ENCODE measurements around the gene LRP8.

LRP8 gene

GRCh38 chr1:53321366-53321765 is 6.5 kb downstream of the LRP8 start:
- DNase-seq: no peak

DNA sequence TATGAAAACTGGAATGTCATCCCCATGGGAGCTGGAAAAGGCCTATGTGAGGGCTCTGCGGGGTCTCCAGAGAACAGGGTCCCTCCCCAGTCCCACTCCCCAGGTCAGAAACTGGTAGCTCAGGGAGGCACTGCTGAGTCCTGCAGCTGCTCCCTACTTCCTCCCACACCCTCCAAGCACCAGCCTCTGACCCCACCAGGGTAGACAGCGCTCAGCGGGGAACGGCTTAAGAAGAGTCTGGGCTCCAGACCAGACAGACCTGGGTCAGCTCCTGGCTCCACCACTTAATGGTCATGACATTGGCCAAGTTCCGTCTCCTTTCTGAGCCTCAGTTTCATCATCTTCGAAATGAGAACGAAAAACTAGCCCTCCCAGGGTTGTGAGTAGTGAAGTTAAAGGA is 7.2 kb downstream of the LRP8 start:
- no peak for DNase-seq

- DNase-seq: no peak
Observed at GRCh38 chr1:53319296-53320101, 8.4 kb downstream of the LRP8 start.

GRCh38 chr1:53317646-53318539 is 10.0 kb downstream of the LRP8 start:
- no peak for DNase-seq

DNA sequence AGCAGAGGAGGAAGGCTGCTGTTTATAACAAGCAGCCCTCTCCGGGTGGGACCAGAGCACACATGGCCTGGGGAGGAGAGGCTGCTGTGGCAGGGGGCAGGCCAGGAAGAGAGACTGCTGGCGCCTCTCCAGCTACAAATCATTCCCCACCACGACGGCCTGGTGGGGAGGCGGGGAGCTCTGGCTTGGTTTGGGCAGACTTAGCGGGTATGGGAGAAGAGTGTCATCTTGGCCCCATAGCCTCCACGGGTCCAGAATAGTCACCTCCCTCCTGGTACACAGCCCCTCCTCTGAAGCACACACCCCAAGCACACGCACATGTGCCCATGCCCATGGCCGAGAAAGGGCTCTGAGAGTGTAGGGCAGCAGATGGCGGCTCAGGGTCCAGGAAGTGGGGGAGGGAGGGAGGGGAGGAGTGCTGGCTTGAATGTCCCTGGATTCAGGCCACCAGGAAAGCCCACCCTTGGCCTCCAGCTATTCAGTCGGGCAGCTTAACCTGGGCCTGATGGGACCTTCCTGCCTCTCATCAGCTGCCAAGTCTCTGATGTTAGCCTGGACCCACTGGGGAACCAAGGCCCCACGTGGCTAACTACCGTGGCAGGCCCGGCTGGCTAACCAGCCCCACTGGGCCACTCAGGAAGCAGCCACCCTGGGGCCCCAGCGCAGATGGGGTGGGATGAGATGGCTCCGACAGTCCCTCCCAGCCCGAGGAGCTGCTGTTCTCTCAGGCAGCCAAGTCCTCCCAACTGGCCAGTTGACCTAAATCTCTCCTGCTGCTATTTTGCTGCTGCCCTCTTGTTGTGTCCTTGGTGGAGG is 10.9 kb downstream of the LRP8 start:
- DNase-seq: no peak

DNA sequence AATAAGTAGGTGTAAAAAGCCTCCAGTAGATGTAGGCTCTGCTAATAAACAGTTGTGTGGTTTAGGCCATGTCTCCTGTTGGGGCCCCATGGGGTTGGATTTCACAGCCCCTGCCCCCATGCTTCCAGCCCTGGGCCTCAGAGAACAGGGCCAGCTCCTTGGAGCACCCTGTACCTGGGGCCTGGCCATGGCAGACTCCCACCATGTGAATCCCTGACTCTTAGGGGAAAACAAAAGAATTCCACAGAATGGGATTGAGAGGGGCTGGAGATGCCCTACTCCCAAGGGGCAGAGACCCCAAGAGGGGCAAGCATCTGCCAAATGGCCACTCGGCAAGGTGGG is 11.5 kb downstream of the LRP8 start:
- no peak for DNase-seq

DNA sequence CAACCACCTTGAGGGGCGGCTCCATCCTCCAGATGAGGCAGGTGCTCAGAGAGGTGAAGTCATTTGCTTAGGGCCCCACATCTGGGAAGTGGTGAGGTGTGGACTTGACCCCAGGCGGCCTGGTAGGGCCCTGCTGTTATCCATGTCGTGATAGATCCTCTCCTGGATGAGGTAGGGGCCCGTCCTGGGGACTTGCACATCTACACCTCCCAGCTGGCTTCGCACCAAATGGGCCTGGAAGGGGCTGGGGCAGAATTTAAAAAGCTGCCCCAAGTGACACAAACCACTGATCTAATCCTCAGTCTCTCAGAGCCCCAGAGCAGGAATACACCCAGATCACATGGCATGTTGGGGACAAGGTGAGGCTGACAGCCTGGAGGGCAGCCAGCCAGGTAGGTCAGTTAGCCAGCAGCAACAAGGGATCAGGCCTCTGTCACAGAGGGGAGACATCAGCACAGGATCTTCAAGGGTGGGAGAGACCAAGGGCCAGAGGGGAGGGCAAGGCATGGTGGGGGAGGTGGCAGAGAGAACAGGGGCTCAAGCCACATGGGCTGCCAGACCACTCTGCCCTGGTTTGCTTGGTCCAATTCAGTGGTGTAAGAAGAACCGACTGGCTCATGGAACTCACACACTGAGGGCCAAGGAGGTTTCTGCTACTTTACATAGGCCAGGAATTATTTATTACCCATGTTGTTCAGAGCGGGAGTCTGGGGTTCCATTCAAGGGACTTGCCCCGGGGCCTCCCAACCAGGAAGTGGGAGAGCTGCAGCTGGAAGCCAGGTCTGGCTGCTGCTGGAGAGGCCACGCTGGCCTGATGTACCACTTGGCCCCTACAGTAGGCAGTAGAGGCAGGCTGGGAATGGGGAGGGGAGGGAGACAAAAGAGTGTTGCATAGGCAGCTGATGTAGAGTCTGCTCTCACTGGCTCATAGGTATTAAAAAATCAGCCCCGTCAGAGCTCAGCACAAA is 12.1 kb downstream of the LRP8 start:
- DNase-seq: no peak

DNA sequence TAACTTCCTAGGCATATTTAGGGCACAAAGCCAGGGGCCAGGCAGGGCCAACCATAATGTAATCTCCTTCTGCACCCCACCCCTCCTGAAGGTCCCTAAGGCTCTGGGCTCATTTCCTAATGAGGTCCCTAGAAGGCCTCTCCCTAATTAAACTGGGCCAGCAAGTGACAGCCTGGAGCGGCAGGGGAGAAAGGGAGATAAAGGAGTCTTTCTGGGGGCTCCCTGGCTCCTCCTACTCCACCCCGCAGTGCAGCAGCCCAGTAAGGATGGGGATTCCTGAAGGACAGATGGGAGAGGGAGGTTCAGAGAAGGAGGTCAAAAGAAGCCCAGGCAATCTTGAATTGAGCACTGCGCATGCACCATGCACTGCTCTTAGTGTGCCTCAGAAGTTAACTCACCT is 12.8 kb downstream of the LRP8 start:
- no peak for DNase-seq

GRCh38 chr1:53314606-53315005 is 13.3 kb downstream of the LRP8 start:
- DNase-seq: no peak

- no peak for DNase-seq
Observed at GRCh38 chr1:53314096-53314495, 13.8 kb downstream of the LRP8 start.

- DNase-seq: no peak
Observed at GRCh38 chr1:53313556-53313955, 14.3 kb downstream of the LRP8 start.

DNA sequence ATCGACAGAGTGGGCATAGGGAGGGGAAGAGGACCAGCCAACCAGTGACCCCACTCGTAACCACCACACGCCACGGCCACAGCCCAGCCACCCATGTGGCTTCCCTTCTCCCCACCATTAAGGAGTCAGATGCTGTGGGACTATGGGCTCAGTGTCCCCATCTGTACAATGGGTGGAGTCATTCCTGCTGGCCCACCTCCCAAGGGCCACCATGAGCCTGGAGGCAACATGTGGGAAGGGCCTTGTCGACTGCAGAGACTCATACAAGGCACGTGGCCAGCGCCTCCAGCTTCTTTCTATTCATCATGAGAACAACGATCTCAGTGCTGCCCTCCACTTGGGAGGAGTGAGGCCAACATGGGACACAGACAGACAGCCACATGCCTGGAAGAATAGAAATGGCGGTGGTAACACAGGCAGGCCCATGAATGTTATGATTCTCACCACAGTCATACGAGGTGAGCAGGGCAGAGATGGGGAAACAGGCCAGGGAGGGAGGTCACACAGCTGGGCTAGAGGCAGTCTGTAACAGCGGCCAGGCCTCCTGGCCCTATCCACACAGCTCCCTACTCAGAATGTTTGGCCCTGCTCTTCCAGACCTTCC is 16.1 kb downstream of the LRP8 start:
- DNase-seq: no peak

GRCh38 chr1:53310847-53311681 is 16.8 kb downstream of the LRP8 start:
- no peak for DNase-seq

DNA sequence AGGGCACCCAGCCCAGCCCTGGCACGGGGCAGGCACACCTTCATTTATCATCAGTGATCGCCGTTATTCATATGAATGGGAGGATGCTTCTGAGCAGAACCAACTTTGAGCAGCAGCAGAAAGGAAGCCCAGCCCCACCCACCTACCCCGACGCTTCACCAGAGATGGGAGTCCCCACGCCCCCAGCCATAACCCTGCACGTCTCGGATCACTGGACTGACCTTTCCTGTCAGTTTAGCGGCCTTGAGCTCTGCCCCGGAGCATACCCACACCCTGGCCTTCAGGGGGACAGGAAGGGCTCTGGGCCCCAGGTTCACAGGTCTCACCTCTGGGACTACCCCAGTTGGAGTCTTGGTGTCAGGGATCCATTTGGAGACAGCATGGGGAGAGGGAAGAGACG is 18.1 kb downstream of the LRP8 start:
- DNase-seq: no peak

DNA sequence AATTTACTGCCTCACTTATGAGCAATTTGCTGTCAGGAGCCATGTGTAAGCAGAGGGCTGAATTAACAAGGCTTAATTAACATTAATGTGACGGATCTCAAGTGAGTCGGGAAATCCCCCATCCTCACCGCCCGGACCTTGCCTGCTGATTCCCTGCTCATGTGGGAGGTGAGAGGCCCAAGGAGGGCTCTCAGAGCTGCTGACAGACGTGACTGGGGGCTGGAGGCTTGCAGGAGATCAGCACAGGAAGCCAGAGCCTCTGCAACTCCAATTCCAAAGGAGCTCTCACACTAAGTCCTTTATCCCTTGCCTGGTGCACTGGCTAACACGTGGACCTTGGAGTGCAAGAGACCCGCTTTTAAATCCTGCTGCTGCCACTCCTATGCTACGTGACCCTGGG is 19.4 kb downstream of the LRP8 start:
- no peak for DNase-seq

DNA sequence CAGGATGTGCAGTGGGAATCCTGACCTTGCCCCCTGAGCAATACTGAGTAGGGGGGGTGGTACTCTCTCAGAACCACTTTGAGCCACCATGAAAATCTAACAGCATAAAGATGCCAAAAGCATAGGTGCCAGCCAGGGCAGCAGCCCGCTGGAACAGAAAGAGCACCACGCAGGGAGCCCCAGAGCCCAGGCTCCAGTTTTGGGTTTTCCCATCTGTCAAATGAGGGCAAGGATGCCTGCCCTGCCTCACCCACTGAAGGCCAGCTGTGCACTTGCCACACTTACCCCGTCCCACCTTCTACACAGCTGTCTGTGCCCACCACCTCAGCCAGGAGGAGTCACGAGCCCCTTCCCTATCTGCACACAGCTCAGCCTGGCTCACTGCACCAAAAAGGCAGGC is 20.8 kb downstream of the LRP8 start:
- DNase-seq: no peak

- DNase-seq: no peak
Observed at GRCh38 chr1:53306168-53306567, 21.7 kb downstream of the LRP8 start.

DNA sequence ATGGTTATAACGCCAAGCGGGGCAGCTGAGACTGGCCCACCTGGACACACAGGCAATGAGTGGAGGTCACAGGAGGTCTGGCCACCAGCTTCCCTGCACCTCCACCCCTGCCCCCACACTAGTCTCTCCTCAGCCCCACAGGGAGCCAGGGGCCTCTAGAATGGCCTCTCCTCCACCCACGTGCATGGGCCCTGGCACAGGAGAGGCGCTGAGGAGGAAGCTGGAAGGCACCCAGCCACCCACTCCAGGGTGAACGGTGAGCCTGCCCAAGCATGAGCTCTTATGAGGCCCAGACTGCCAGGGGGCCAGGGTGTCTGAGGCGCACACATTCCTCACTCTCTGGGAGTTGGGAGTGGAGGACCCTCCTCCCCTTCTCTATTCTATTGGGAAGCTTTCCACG is 22.2 kb downstream of the LRP8 start:
- DNase-seq: no peak

GRCh38 chr1:53304527-53304926 is 23.3 kb downstream of the LRP8 start:
- DNase-seq: no peak

DNA sequence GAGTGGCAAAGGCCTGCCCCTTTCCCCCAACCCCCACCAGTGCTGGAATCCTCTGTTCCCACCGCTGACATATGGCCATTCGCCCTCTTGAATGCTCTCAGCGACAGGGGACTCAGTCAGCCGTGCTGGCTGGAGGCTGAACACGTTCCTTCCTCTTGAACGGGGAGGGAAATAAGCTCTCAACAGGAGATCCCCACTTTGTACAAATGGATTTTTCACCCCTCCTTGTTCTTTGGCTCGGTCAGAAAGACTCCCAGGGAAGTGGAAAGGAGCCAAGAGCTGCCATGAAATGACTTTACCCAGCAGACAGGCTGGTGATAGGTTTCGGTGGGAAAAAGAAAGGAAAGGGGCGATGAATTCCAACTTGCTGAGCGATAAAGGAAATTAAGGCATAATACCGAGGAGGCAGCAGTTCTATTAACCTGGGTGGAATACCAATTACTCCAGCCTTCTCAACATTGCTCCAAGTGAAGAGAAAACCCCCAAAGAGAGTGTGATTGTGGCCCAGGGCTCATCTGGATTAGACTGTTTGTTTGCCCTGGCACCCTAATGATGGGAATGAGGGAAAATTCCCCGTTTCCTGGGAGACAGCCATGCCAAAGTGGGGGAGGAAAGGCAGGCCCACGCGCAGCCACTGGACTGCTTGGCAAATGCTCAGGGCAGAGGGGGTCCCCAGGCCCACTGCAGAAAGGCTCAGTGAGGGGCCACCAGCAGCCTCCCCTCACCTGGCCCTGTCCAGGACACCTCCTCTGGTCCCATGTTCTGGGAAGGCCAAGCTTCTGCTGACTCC is 23.9 kb downstream of the LRP8 start:
- no peak for DNase-seq

All from GOT3 (cell line).